Liver (tissue), 9 donors: ENCODE measurements around the gene HMGN4. TPM values are rescaled to one million over a fixed set of nuclear protein-coding genes. Genes with fewer than 3 reads are reported as not detected.

Source experiments
- DNase-seq: peaks from one replicate; pipeline ENCODE4 v3.0.0-alpha.2; 2017; ENCODE audit warnings: low spot score
- H3K27ac ChIP-seq, 2 donors: one replicate each; pipeline ENCODE4 v1.7.0; 2013; ENCODE audit warnings: inconsistent platforms in 2 of 2, low read length in 2 of 2, control low read depth in 1 of 2, low read depth in 1 of 2, mild to moderate bottlenecking in 1 of 2
- H3K27me3 ChIP-seq, 4 donors: one replicate each; pipeline versions ENCODE4 v1.6.1 to v1.7.0; 2013; ENCODE audit warnings: low read length in 3 of 4, inconsistent platforms in 1 of 4, mild to moderate bottlenecking in 1 of 4, moderate library complexity in 1 of 4; ENCODE audit not compliant: control insufficient read depth in 4 of 4, insufficient read depth in 4 of 4
- H3K36me3 ChIP-seq, 4 donors: one replicate each; pipeline versions ENCODE4 v1.6.1 to v1.7.0; 2013; ENCODE audit warnings: low read length in 3 of 4, mild to moderate bottlenecking in 3 of 4, low read depth in 1 of 4, moderate library complexity in 1 of 4; ENCODE audit not compliant: control insufficient read depth in 4 of 4, insufficient read depth in 3 of 4
- H3K4me1 ChIP-seq, 4 donors: one replicate each; pipeline versions ENCODE4 v1.6.1 to v1.7.0; 2013; ENCODE audit warnings: low read length in 3 of 4, mild to moderate bottlenecking in 3 of 4, moderate library complexity in 1 of 4; ENCODE audit not compliant: control insufficient read depth in 4 of 4, insufficient read depth in 4 of 4
- H3K4me3 ChIP-seq, 3 donors: one replicate each; pipeline versions ENCODE4 v1.6.1 to v1.7.0; 2013; ENCODE audit warnings: low read length in 3 of 3, control low read depth in 1 of 3, low read depth in 1 of 3, mild to moderate bottlenecking in 1 of 3
- H3K9ac ChIP-seq, 2 donors: one replicate each; pipeline ENCODE4 v1.7.0; 2013; ENCODE audit warnings: low read length in 2 of 2, mild to moderate bottlenecking in 2 of 2, moderate library complexity in 2 of 2, control low read depth in 1 of 2, low read depth in 1 of 2
- H3K9me3 ChIP-seq, 4 donors: one replicate each; pipeline versions ENCODE4 v1.6.1 to v1.7.0; 2013; ENCODE audit warnings: low read length in 3 of 4; ENCODE audit not compliant: control insufficient read depth in 4 of 4
- FOXA1 ChIP-seq: IDR thresholded peaks from 2 replicates; pipeline ENCODE4 v1.6.1; 2016; ENCODE audit warnings: antibody characterized with exemption
- FOXA2 ChIP-seq: IDR thresholded peaks from 2 replicates; pipeline ENCODE4 v1.6.1; 2016; ENCODE audit warnings: antibody characterized with exemption
- HNF4A ChIP-seq, 2 donors: conservative IDR thresholded peaks; 2 replicates each; pipeline ENCODE4 v1.6.1; 2016; ENCODE audit warnings: antibody characterized with exemption in 2 of 2, mild to moderate bottlenecking in 2 of 2
- HNF4G ChIP-seq: IDR thresholded peaks from 2 replicates; pipeline ENCODE4 v1.6.1; 2016; ENCODE audit warnings: antibody characterized with exemption
- JUND ChIP-seq, 2 donors: IDR thresholded peaks; 2 replicates each; pipeline ENCODE4 v1.6.1; 2016; ENCODE audit warnings: antibody characterized with exemption in 2 of 2
- MAX ChIP-seq: IDR thresholded peaks from 2 replicates; pipeline ENCODE4 v1.6.1; 2016; ENCODE audit warnings: antibody characterized with exemption
- NR2F2 ChIP-seq: IDR thresholded peaks from 2 replicates; pipeline ENCODE4 v1.6.1; 2016; ENCODE audit warnings: antibody characterized with exemption
- RAD21 ChIP-seq, 2 donors: IDR thresholded peaks; 2 replicates each; pipeline ENCODE4 v1.6.1; 2016; ENCODE audit warnings: antibody characterized with exemption in 2 of 2, mild to moderate bottlenecking in 2 of 2
- TAF1 ChIP-seq: conservative IDR thresholded peaks from 2 replicates; pipeline ENCODE4 v1.6.1; 2016; ENCODE audit warnings: antibody characterized with exemption, mild to moderate bottlenecking
- YY1 ChIP-seq: IDR thresholded peaks from 2 replicates; pipeline ENCODE4 v1.6.1; 2016; ENCODE audit warnings: antibody characterized with exemption, mild to moderate bottlenecking
- ZBTB33 ChIP-seq: IDR thresholded peaks from 2 replicates; pipeline ENCODE4 v1.6.1; 2016; ENCODE audit warnings: antibody characterized with exemption
- WGBS: extraction: QIAGEN DNeasy Blood & Tissue Kit; methylation state at CpG from one replicate; pipeline ENCODE4 v1.1.7; 2013; 5-methylcytosine and 5-hydroxymethylcytosine counted together
- polyA plus RNA-seq, 2 donors: library from polyadenylated mRNA; stranded (reverse) in 1 of 2; unstranded in 1 of 2; fragments of 200-250 nt in 1 of 2; fragments of >200 nt in 1 of 2; fragmentation: Nextera tagmentation in 1 of 2; extraction: Ambion mirVana in 1 of 2; gene quantifications; one replicate each; pipeline versions ENCODE4 v1.2.1 to v1.2.3, GENCODE V29; 2013 to 2015
- total RNA-seq, 2 donors: library from RNA; depleted of rRNA; stranded (reverse); fragments of >200 nt; gene quantifications; one replicate each; pipeline ENCODE4 v1.2.3, GENCODE V29; 2014
- TF ChIP-seq, protein P1 (sequence below): IDR thresholded peaks from 2 replicates; pipeline ENCODE4 v1.6.1; 2016; ENCODE audit warnings: antibody characterized with exemption
- donor health status: healthy.
- donor health status: healthy.
- donor health status: healthy.
- donor health status: healthy.
- donor health status: healthy.

Gene HMGN4
- total and polyA plus RNA-seq, 4 donors, result 8.2 to 13.3 (median 10.1) TPM

DNA sequence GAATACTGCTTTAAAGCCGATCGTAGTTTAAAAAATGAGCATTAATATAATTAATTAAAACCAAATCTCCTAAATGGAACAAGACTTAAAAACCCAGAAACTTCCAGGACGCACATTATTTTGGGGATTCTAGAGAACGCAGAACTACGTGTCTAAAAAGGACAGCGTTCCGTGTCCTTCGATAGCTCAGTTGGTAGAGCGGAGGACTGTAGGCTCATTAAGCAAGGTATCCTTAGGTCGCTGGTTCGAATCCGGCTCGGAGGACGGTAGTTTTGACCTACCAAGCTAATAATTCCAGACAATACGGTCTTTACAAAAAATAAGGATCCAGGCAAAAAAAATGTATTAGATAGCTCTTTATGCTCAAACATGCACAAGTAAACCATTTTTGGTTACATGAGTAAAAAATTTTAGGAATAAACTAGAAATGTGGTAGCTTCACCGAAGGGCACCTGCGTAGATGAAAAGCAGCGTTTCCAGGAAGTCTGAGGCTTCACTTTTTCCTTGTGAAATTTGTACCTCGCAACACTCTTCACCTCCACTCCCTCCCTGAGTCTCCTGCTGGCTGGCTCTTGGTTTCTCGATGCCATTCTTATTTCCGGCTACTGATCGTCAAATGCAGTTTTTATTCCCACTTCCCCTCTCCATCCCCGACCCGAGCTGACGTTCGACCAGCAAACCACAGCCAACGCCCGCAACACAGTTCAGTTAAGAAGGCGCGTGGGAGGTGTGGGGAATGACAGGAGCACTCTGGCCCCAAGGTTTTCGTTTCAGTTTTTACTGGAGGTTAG, 39.0 kb downstream of the HMGN4 start:
- DNase-seq, result no peak
- no peaks in the 10 kb centered on the region for H3K36me3 ChIP-seq
- no peak overlapping the region for H3K9ac ChIP-seq
- 8% methylated on average over 31 of the region's 31 CpGs for WGBS
- TF ChIP-seq, protein P1, sequence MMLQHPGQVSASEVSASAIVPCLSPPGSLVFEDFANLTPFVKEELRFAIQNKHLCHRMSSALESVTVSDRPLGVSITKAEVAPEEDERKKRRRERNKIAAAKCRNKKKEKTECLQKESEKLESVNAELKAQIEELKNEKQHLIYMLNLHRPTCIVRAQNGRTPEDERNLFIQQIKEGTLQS, result peak; percentile 16
- no peak for TF ChIP-seq MAX
- H3K27me3 ChIP-seq, result peaks cover 0 to 10% (median 6%) of the 10 kb centered on the region in 4 donors
- H3K27ac ChIP-seq, result no peak overlapping the region
- H3K4me3 ChIP-seq, result peak overlapping the region in 1 of 3 donors; percentile 3
- H3K9me3 ChIP-seq, result peaks cover 0 to 18% (median 7%) of the 10 kb centered on the region in 4 donors
- H3K4me1 ChIP-seq, result peaks cover 0 to 3% (median 2%) of the 10 kb centered on the region in 4 donors

DNA sequence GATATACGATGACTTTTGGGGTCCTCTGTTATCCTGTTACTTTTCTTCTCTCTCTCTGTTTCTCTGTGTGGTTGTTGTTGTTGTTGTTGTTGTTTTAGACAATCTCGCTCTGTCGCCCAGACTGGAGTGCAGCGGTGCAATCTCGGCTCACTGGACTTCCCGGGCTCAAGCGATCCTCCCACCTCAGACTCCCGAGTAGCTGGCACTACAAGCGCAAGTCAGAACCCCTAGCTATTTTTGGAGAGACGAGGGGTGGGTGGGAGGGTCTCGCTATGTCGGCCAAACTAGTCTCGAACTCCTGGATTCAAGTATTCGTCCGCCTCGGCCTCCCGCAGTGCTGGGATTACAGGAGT, 39.5 kb downstream of the HMGN4 start:
- DNase-seq, result no peak
- no peak overlapping the region for H3K4me3 ChIP-seq
- H3K27me3 ChIP-seq, result peaks cover 0 to 10% (median 6%) of the 10 kb centered on the region in 4 donors
- TF ChIP-seq FOXA1 (no peak), HNF4A (conservative IDR thresholded peaks at IDR 0.05) (no peak), NR2F2 (no peak)
- H3K9ac ChIP-seq, result no peak overlapping the region
- 23% methylated on average over 17 of the region's 17 CpGs for WGBS
- no peak overlapping the region for H3K27ac ChIP-seq
- H3K4me1 ChIP-seq, result no peaks in the 10 kb centered on the region
- no peaks in the 10 kb centered on the region for H3K36me3 ChIP-seq
- peaks cover 0 to 18% (median 7%) of the 10 kb centered on the region in 4 donors for H3K9me3 ChIP-seq

- TF ChIP-seq YY1 (no peak), RAD21 (IDR thresholded peaks at IDR 0.05) (no peak), MAX (no peak), JUND (IDR thresholded peaks at IDR 0.05) (no peak), FOXA1 (no peak), ZBTB33 (no peak), FOXA2 (no peak), TAF1 (no peak), HNF4G (no peak)
- H3K27ac ChIP-seq, result no peak overlapping the region
- DNase-seq, result no peak
- H3K4me1 ChIP-seq, result no peaks in the 10 kb centered on the region
- H3K36me3 ChIP-seq, result no peaks in the 10 kb centered on the region
- no peak overlapping the region for H3K9ac ChIP-seq
- no peak overlapping the region for H3K4me3 ChIP-seq
- WGBS, result 77% methylated on average over 6 of the region's 6 CpGs
- H3K9me3 ChIP-seq, result peaks cover 0 to 18% (median 7%) of the 10 kb centered on the region in 4 donors
- H3K27me3 ChIP-seq, result peaks cover 0 to 10% (median 6%) of the 10 kb centered on the region in 4 donors
These were observed 40.1 kb downstream of the HMGN4 start for GRCh38 chr6:26578279-26578678.
